ENCODE data around the gene KCNJ4.

DNA sequence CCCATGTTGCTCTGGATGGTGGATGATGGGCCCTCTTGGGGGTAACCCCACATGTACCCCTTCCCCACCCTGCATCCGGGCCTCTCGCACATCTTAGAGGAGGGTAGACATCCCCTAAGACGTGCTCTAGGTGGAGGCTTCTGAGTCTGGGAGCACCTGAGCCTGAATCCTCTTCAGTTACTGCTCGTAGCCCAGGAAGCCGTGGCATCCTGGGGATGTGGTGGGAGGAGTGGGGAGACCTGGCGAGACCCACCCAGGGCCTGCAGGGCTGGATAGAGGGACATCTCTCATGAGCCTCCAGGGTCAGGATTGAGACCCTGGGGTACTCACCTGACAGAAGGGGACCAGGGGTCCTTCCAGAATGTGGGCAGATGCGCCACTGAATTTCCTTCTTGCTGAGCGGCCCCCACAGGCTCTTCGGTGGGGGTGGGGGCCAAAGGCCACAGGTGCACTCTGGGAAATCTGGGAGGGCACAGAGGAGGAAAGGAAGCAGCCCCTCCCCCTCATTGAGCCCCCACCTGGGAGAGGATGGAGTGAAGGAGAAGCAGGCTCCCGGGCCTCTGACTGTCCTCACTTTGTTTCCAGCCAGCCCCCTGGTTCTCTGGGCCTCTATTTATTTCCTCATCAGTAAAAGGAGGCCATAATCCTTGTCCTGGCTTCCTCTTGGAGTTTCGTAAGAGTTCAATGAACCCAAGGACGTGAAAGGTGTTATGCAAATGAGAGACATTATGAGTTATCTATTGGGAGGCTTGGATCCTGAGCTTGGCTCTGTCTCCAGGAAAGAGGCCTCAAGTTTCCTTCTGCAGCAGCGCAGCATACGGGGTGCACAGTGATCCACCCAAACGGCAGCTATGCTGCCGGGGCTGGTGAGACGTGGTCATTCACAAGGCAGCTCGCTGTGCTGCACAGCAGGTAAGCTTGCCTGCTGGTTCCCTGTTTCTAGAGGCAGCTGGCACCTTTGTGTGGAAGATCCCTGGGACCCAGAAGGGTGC is 31.2 kb downstream of the KCNJ4 start:
- TF ChIP-seq CTCF (conservative IDR thresholded peaks at IDR 0.05; ENCODE audit: low read length) (no peak), EZH2phosphoT487 (IDR thresholded peaks at IDR 0.05; ENCODE audit: borderline replicate concordance) (no peak)
